ENCODE results near the gene TDRD3.

DNA sequence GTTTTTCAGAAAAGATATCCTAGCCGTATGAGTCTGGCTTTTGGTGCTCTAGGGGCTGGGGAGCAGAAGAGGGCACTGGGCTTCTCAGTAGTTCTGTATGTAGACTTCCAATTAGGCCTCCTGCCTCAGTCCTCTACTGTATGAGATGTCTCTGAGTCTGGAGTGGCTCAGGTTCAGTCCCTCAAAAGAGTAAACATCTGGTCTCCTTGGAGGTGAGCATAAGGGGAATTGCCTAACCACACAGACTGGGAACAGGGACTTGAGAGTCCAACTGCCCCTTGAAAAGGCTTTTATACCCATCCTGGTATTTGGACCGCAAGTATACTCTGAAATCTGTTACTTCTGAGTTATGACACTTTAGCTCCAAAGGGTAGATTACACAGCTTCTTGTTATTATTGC lies 214.5 kb downstream of the TDRD3 start:
- TF ChIP-seq, protein P1, sequence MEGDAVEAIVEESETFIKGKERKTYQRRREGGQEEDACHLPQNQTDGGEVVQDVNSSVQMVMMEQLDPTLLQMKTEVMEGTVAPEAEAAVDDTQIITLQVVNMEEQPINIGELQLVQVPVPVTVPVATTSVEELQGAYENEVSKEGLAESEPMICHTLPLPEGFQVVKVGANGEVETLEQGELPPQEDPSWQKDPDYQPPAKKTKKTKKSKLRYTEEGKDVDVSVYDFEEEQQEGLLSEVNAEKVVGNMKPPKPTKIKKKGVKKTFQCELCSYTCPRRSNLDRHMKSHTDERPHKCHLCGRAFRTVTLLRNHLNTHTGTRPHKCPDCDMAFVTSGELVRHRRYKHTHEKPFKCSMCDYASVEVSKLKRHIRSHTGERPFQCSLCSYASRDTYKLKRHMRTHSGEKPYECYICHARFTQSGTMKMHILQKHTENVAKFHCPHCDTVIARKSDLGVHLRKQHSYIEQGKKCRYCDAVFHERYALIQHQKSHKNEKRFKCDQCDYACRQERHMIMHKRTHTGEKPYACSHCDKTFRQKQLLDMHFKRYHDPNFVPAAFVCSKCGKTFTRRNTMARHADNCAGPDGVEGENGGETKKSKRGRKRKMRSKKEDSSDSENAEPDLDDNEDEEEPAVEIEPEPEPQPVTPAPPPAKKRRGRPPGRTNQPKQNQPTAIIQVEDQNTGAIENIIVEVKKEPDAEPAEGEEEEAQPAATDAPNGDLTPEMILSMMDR (IDR thresholded peaks at IDR 0.05), result no peak
- TF ChIP-seq TCF7L2 (IDR thresholded peaks at IDR 0.05; ENCODE audit: low read depth, low read length), result no peak

All from Panc1 (cell line).